GM04503 (cell line): Measurements from ENCODE around the gene DZANK1.
A peak's percentile ranks its signal among the peaks of the same experiment; 100 is the strongest.
"Not testable (repeated sequence)": the region's sequence is repeated elsewhere in the genome, so short reads cannot be mapped to it uniquely, and the experiment has no call there.

Experiments used
- DNase-seq: peaks from one replicate; pipeline ENCODE4 v3.0.0-alpha.2; 2012; ENCODE audit warnings: low read depth

DZANK1 gene

GRCh38 chr20:18466894-18467730, at the start of gene DZANK1, which contains the start of gene POLR3F:
Gene DZANK1 (minus strand): TSS chr20:18467030. CDS start chr20:18465358, 1,672 bp downstream.
Gene POLR3F (plus strand): TSS chr20:18467390. CDS start chr20:18467507, 117 bp downstream.
- peak; percentile 69 for DNase-seq

- no peak for DNase-seq
These were observed 49.1 kb upstream of the DZANK1 start for GRCh38 chr20:18515973-18516372.

GRCh38 chr20:18514127-18514526, 47.3 kb upstream of the DZANK1 start:
- DNase-seq, result no peak

- no peak for DNase-seq
These were observed 46.4 kb upstream of the DZANK1 start for GRCh38 chr20:18513208-18513607.

- DNase-seq, result no peak
These were observed 44.7 kb upstream of the DZANK1 start for GRCh38 chr20:18511571-18511970.

GRCh38 chr20:18507218-18508191, 40.7 kb upstream of the DZANK1 start, which contains the start of gene SEC23B:
Gene SEC23B (plus strand): TSS chr20:18507940. CDS start chr20:18510836, 2,896 bp downstream.
- peak; percentile 89 for DNase-seq

GRCh38 chr20:18506744-18507143, 39.9 kb upstream of the DZANK1 start:
- DNase-seq, result no peak

- no peak for DNase-seq
These were observed 37.7 kb upstream of the DZANK1 start for GRCh38 chr20:18504479-18505060.

- not testable (repeated sequence) for DNase-seq
These were observed 34.8 kb upstream of the DZANK1 start for GRCh38 chr20:18501672-18502071.

GRCh38 chr20:18497603-18498002, 30.8 kb upstream of the DZANK1 start:
- no peak for DNase-seq

- DNase-seq, result peak; percentile 33
These were observed 30.1 kb upstream of the DZANK1 start, which contains the start of gene RBBP9 for GRCh38 chr20:18496740-18497592. Gene RBBP9 (minus strand): TSS chr20:18497225. CDS start chr20:18497167, 58 bp downstream.

GRCh38 chr20:18496042-18496441, 29.2 kb upstream of the DZANK1 start:
- DNase-seq, result no peak

- no peak for DNase-seq
These were observed 21.5 kb upstream of the DZANK1 start for GRCh38 chr20:18488301-18488700.

GRCh38 chr20:18481596-18481995, 14.8 kb upstream of the DZANK1 start:
- no peak for DNase-seq

- no peak for DNase-seq
These were observed 11.0 kb upstream of the DZANK1 start for GRCh38 chr20:18477821-18478220.

GRCh38 chr20:18477218-18477617, 10.4 kb upstream of the DZANK1 start:
- no peak for DNase-seq

- no peak for DNase-seq
These were observed 296 bp downstream of the DZANK1 start for GRCh38 chr20:18466574-18466893.

GRCh38 chr20:18465536-18466200, 1.2 kb downstream of the DZANK1 start:
- DNase-seq, result no peak

GRCh38 chr20:18456600-18456999, 10.2 kb downstream of the DZANK1 start:
- no peak for DNase-seq

- DNase-seq, result no peak
These were observed 22.9 kb downstream of the DZANK1 start for GRCh38 chr20:18443886-18444285.

GRCh38 chr20:18440403-18440802, 26.4 kb downstream of the DZANK1 start:
- DNase-seq, result no peak
